ENCODE measurements around the gene SSTR3. TPM values are rescaled to one million over a fixed set of nuclear protein-coding genes. Genes with fewer than 3 reads are reported as not detected.

Gene SSTR3
- polyA plus RNA-seq, 1 donor from 2014 or later: not detected

- Histone ChIP-seq H3K9me2 (ENCODE audit: insufficient read depth, low read length) (no peaks in the 10 kb centered on the region), H3K9ac (ENCODE audit: low read length) (no peak overlapping the region), H3K4me2 (ENCODE audit: low read length) (no peak overlapping the region), H3K27ac (ENCODE audit: low read length) (no peak overlapping the region), H3F3A (ENCODE audit: insufficient read depth, low read length, poor library complexity, severe bottlenecking) (no peaks in the 10 kb centered on the region), H3K36me3 (ENCODE audit: insufficient read depth, low read length) (no peaks in the 10 kb centered on the region), H2AFZ (ENCODE audit: low read depth, low read length) (no peak overlapping the region), H3K9me3 (ENCODE audit: low read length) (no peaks in the 10 kb centered on the region), H3K4me3 (ENCODE audit: low read length) (no peak overlapping the region), H3K27me3 (ENCODE audit: insufficient read depth, low read depth, low read length) (no peaks in the 10 kb centered on the region), H3K79me2 (replicated peaks; ENCODE audit: insufficient read depth, low read length) (no peaks in the 10 kb centered on the region), H4K20me1 (ENCODE audit: insufficient read depth) (no peaks in the 10 kb centered on the region)
- TF ChIP-seq POLR2AphosphoS5 (IDR thresholded peaks at IDR 0.05): no peak
- TF ChIP-seq REST (IDR thresholded peaks at IDR 0.05; ENCODE audit: borderline replicate concordance): no peak
- no peak for TF ChIP-seq TAF1 (IDR thresholded peaks at IDR 0.05; ENCODE audit: low read depth)
- no peak for TF ChIP-seq EZH2 (IDR thresholded peaks at IDR 0.05; ENCODE audit: borderline replicate concordance, insufficient read depth, low read length, poor library complexity, severe bottlenecking)
- no peak for TF ChIP-seq CTCF (IDR thresholded peaks at IDR 0.05; ENCODE audit: poor library complexity, severe bottlenecking)
- TF ChIP-seq MXI1 (conservative IDR thresholded peaks at IDR 0.05; ENCODE audit: poor library complexity, severe bottlenecking): no peak
- TF ChIP-seq SMC3 (conservative IDR thresholded peaks at IDR 0.05; ENCODE audit: poor library complexity): no peak
Observed at GRCh38 chr22:37181681-37182080, 30.6 kb downstream of the SSTR3 start.

GRCh38 chr22:37180531-37181231 lies 31.6 kb downstream of the SSTR3 start:
- no peaks in the 10 kb centered on the region for H4K20me1 ChIP-seq (ENCODE audit: insufficient read depth)
- no peaks in the 10 kb centered on the region for H3K9me2 ChIP-seq (ENCODE audit: insufficient read depth, low read length)
- no peak overlapping the region for H3K9ac ChIP-seq (ENCODE audit: low read length)
- no peak overlapping the region for H2AFZ ChIP-seq (ENCODE audit: low read depth, low read length)
- H3K4me3 ChIP-seq (ENCODE audit: low read length): no peak overlapping the region
- no peak overlapping the region for H3K4me2 ChIP-seq (ENCODE audit: low read length)
- H3F3A ChIP-seq (ENCODE audit: insufficient read depth, low read length, poor library complexity, severe bottlenecking): no peaks in the 10 kb centered on the region
- H3K27me3 ChIP-seq (ENCODE audit: insufficient read depth, low read depth, low read length): no peaks in the 10 kb centered on the region
- no peak overlapping the region for H3K27ac ChIP-seq (ENCODE audit: low read length)
- TF ChIP-seq CTCF (IDR thresholded peaks at IDR 0.05; ENCODE audit: poor library complexity, severe bottlenecking): no peak
- TF ChIP-seq POLR2AphosphoS5 (IDR thresholded peaks at IDR 0.05): no peak
- no peak for TF ChIP-seq EZH2 (IDR thresholded peaks at IDR 0.05; ENCODE audit: borderline replicate concordance, insufficient read depth, low read length, poor library complexity, severe bottlenecking)
- no peak for TF ChIP-seq REST (IDR thresholded peaks at IDR 0.05; ENCODE audit: borderline replicate concordance)
- no peak for TF ChIP-seq MXI1 (conservative IDR thresholded peaks at IDR 0.05; ENCODE audit: poor library complexity, severe bottlenecking)
- TF ChIP-seq TAF1 (IDR thresholded peaks at IDR 0.05; ENCODE audit: low read depth): no peak
- TF ChIP-seq SMC3 (conservative IDR thresholded peaks at IDR 0.05; ENCODE audit: poor library complexity): no peak
- TF ChIP-seq RAD21 (conservative IDR thresholded peaks at IDR 0.05): no peak
- TF ChIP-seq EP300 (conservative IDR thresholded peaks at IDR 0.05; ENCODE audit: poor library complexity, severe bottlenecking): no peak
- H3K36me3 ChIP-seq (ENCODE audit: insufficient read depth, low read length): no peaks in the 10 kb centered on the region
- no peaks in the 10 kb centered on the region for H3K79me2 ChIP-seq (replicated peaks; ENCODE audit: insufficient read depth, low read length)
- no peaks in the 10 kb centered on the region for H3K9me3 ChIP-seq (ENCODE audit: low read length)

Measured in neural cell (in vitro differentiated cells).